ENCODE data around the gene GALNT9.

DNA sequence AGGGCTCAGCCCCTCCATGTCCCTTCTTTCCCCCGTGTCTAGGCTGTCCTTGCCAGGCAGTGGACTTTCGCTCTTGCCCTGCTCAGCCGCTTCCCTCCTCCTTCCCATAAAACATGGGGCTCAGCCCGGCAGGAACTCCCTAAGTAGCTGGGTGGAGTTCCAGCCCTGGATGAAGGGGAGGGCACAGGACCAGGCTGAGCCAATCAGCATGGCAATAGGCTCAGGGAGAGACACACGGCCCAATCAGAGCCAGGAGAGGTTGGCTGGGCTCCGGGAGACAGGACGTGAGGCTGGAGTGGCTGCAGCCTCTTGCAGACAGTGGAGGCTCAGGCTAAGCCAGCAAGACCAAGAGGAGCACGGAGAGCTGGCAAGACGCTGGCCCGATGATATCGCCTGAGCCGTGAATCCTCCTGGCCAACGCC lies 54.3 kb downstream of the GALNT9 start:
- TF ChIP-seq, protein P1, sequence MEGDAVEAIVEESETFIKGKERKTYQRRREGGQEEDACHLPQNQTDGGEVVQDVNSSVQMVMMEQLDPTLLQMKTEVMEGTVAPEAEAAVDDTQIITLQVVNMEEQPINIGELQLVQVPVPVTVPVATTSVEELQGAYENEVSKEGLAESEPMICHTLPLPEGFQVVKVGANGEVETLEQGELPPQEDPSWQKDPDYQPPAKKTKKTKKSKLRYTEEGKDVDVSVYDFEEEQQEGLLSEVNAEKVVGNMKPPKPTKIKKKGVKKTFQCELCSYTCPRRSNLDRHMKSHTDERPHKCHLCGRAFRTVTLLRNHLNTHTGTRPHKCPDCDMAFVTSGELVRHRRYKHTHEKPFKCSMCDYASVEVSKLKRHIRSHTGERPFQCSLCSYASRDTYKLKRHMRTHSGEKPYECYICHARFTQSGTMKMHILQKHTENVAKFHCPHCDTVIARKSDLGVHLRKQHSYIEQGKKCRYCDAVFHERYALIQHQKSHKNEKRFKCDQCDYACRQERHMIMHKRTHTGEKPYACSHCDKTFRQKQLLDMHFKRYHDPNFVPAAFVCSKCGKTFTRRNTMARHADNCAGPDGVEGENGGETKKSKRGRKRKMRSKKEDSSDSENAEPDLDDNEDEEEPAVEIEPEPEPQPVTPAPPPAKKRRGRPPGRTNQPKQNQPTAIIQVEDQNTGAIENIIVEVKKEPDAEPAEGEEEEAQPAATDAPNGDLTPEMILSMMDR (IDR thresholded peaks at IDR 0.05): no peak
- TF ChIP-seq POLR2A (IDR thresholded peaks at IDR 0.05): no peak

Data from tibial nerve (tissue), 3 donors.